HG02840 (cell line): ENCODE results near the gene BAHCC1.

ENCODE experiments used
- ATAC-seq: cut with Tn5 transposase; IDR thresholded peaks from one replicate; pipeline ENCODE4 v1.9.1; 2021; ENCODE audit warnings: mild to moderate bottlenecking, moderate library complexity, moderate number of reproducible peaks; ENCODE audit not compliant: unreplicated experiment, low FRiP score

Gene BAHCC1

DNA sequence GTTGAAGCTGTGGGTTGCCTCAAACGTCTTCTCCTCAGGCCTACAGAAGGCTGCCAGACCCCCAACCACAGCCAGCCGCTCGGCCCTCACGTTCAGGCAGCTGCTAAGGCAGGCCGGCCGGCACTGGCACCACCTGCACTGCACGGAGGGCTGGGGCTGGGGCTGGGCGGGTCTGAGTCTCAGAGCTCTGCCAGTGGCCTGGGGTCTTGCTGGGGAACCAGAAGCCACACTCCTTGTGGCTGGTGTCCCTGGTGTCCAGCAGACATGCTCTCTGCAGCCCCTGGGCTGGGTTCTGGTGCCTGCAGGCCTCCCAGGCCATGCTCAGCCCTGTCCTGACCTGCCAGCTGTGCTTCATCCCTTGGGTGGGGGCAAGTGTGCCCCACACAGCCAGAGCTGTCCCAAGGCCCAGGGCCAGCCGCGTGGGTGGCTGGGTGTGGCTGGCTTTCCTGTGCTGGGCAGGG is 42.0 kb downstream of the BAHCC1 start:
- ATAC-seq: no peak

GRCh38 chr17:81438007-81438659 is 42.9 kb downstream of the BAHCC1 start:
- ATAC-seq: no peak

GRCh38 chr17:81438688-81439087 is 43.4 kb downstream of the BAHCC1 start:
- ATAC-seq: no peak

GRCh38 chr17:81440051-81440471 is 44.8 kb downstream of the BAHCC1 start:
- ATAC-seq: no peak

GRCh38 chr17:81440511-81441244 is 45.4 kb downstream of the BAHCC1 start:
- no peak for ATAC-seq

DNA sequence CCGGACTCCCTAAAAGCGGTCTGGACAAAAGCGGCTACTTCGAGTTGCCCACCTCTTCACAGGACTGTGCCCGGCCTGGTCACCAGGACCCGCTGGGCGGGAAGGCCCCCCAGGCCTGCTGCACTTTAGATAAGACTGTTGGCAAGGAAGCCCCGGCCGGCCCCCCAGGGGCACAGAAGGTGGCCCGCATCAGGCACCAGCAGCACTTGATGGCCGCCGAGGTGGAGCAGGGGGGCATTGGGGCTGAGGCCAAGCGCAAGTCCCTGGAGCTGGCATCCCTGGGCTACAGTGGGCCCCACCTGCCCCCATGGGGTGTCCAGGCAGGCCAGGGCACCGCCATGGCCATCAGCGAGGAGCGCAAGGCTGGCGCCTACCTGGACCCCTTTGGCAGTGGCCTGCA is 47.5 kb downstream of the BAHCC1 start:
- ATAC-seq: no peak

DNA sequence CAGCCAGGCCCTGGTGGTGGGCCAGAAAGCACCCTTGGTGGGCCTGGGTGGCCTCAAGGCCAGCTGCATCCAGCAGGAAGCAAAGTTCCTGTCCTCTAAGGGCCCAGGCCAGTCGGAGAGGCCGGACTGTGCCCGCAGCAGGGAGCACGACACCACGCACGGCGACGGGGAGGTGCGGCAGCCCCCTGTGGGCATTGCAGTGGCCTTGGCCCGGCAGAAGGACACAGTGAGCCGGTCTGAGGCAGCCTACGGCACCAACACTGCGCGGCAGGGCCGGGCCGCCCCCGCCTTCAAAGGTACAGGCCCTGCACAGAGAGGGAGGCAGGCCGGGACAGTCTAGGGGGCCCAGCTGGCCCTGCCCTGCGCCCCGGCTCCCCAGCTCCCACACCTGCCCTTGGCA is 48.0 kb downstream of the BAHCC1 start:
- ATAC-seq: no peak

DNA sequence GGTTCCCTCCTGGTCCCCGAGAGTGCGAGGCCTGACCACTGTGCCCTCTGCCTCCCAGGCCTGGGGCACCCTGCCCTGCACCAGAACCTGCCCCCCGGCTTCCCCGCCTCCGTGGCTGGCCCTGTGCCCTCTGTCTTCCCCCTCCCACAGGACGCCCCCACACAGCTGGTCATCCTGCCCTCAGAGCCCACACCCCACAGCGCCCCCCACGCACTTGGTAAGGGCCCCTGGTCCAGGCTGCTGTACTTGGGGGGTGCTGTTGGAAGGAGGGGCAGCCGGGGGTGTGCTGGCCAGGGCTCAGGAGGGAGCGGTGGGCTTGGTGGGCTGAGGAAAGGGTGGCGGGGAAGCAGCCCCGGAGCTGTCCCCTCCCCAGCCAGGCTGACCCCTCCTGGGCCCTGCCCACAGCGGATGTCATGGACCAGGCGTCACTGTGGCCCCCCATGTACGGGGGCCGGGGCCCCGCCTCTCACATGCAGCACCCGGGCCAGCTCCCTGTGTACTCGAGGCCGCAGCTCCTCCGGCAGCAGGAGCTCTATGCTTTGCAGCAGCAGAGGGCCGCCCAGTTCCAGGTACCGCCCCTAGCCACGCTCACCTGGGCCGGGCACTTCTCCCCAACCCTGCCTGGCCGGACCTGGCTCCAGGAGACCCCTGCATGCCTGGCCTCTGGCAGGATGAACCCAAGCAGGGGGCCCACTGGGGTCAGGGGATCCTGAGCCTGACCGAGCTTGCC is 49.5 kb downstream of the BAHCC1 start:
- no peak for ATAC-seq

DNA sequence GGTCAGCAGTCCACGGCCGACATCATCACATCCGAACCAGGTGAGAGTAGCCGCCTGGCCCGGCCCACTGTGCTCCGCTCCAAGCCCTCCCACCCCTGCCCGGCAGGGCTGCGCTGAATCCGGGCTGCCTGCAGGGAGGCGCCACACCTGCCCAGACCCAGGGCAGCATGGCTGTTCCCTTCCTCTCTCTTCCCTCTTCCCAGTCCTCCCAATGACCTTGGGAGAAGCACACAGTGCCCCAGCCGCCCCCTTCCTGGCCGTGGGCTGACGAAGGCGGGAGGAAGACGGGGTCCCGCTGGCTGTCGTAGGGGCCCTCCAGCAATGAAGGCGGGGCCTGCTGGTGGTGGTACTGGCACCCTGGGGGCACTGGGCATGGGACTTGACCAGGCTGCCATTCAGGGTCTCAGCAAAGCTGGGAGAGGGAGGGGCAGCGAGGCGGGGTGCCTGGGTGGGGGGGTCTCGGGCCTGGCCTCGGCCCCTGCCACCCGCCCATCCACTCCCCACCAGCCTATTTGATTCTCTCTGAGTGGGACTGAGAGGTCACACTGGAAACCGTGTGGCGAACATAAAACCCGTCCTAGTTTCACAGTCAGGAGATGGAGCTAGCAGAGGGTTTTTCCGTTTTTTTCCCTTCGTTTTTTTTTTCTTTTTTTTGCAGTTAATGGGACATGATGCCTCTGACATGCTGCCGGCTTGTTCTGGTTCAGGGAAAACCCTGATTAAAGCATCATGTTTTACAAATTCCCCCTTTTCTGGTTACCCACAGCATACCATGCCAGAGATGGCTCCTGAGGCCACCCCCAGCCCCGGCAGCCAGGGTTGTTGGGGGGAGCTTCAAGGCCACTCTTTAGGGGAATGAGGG is 50.6 kb downstream of the BAHCC1 start:
- ATAC-seq: no peak

DNA sequence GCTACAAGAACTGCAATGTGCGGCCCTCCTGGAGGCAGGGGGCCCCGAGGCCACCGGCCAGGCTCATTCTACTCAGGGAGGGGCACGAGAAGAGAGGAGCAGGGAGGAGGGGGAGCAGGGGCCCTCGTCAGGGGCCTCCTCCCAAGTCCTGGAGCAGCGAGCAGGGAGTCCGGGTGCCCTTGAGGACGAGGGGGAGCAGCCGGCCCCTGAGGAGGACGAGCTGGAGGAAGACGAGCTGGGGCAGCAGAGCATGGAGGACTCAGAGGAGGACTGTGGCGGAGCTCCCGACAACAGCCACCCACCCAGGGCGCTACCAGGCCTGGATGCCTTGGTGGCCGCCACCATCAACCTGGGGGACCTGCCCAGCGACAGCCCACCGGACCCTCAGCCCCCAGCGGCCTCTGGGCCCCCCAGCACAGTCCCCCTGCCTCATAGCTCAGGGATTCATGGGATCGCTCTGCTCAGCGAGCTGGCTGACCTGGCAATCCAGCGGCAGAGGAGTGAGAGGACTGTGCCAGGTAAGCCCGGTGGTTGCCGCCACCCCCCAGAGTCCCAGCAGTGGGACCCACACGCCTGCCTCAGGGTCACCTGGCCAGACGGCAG is 52.2 kb downstream of the BAHCC1 start:
- ATAC-seq: no peak

GRCh38 chr17:81448442-81448841 is 53.2 kb downstream of the BAHCC1 start:
- no peak for ATAC-seq

DNA sequence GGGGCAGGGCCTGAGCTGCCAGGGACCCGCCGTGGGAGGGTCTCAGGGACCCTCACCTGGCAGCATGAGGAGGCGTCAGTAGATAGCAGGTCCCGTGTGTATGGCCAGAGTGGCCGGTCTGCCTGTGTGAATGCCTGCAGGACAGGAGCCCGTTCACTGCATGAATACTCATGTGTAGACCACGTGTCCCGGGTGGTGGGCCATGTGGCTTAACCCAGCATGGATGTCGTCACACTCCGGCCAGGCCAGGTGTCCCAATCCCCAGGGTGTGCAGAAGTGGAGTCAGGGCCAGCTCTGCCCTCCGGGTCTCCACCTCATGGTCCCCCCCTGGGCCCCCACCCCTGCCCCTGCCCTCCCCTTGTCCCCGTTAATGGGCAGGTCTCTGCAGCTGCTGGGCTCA is 53.7 kb downstream of the BAHCC1 start:
- no peak for ATAC-seq

GRCh38 chr17:81449351-81449750 is 54.1 kb downstream of the BAHCC1 start:
- no peak for ATAC-seq

- no peak for ATAC-seq
Observed at GRCh38 chr17:81451823-81452222, 56.6 kb downstream of the BAHCC1 start.

- no peak for ATAC-seq
Observed at GRCh38 chr17:81452551-81452950, 57.3 kb downstream of the BAHCC1 start.

DNA sequence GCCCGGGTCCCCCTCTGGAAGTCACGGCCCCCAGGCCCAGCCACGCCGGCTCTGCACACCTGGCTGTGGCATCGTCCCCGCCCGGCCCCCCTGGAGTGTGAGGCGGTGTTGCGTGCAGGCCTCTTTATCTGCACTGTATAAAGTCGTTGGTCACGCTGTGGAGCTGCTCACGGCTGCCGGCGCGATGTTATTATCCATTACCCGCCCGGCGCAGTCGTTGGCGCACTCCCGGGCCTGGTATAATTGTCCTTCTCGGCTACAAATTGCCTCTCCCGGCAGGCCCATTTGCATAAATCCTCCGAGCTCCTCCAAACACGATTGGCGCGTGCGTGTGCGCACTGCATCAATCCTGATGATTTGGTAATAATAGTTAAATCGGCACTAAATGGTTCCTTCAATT is 57.8 kb downstream of the BAHCC1 start:
- ATAC-seq: no peak

DNA sequence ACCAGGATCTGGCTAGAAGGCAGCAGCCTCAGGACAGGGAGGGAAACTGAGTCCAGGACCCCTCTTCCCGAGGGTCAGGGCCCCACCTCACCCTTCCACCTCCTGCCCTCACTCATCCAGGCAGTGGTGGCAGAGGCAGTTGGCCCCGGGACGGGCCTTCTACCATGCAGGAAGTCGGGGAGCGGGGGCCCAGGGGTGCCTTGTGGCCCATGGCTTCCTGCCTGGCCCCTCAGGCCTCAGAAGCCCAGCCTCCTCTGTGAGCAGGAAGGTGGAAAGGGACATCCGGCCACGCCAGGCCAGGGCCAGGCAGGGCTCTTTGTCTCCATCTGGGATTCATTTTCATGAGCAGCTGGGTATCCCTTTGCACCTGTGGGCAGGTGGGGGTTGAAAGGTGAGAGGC is 58.5 kb downstream of the BAHCC1 start:
- no peak for ATAC-seq

DNA sequence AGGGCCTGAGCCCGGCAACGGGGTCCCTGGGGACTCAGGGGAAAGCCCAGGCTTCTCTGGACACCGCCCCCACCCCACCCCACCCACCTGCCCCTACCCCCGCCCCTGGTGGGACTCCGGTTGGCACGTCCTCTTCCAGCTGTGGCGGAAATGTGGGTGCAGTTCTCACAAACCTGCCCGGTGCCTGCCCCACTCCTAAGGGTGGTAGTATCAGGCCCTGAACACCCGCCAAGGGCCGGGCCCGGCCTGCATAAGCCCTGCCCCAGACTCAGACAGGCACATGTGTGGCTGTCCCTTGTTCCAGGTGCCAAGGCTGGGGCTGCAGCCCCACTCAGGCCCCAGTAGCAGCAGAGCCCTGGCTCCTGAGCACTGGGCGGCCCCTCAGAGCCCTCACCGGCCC is 59.2 kb downstream of the BAHCC1 start:
- ATAC-seq: no peak

- no peak for ATAC-seq
Observed at GRCh38 chr17:81455387-81455786, 60.1 kb downstream of the BAHCC1 start.

DNA sequence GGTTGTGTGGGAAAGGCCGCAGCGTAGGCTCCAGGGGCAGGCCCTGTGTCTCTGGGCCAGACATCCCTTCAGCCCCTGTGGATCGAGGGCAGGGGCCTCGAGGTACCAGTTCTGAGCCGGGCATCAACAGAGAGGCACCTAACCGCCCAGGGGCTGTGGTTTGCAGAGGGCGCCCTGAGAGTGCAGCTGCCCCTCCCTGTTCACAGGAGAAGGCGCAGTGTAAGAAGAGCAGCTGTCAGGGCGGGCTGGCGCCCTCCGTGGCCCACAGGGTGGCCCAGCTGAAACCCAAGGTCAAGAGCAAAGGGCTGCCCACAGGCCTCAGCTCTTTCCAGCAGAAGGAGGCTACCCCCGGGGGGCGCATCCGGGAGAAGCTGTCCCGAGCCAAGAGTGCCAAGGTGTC is 60.8 kb downstream of the BAHCC1 start:
- ATAC-seq: no peak
